HG02943 (cell line): ENCODE data around the gene TBX5.

Experiments
- ATAC-seq: cut with Tn5 transposase; IDR thresholded peaks from one replicate; pipeline ENCODE4 v1.9.1; 2021; ENCODE audit warnings: mild to moderate bottlenecking, low read depth, moderate library complexity; ENCODE audit not compliant: unreplicated experiment

The TBX5 gene

GRCh38 chr12:114434341-114434740 is 28.4 kb upstream of the TBX5 start:
- ATAC-seq: no peak

GRCh38 chr12:114431902-114432301 is 26.0 kb upstream of the TBX5 start:
- ATAC-seq: no peak

GRCh38 chr12:114430306-114430705 is 24.4 kb upstream of the TBX5 start:
- ATAC-seq: no peak

- ATAC-seq: no peak
These were observed 19.2 kb upstream of the TBX5 start for GRCh38 chr12:114425031-114425626.

GRCh38 chr12:114420944-114421335 is 15.0 kb upstream of the TBX5 start:
- ATAC-seq: no peak

GRCh38 chr12:114420182-114420943 is 14.4 kb upstream of the TBX5 start:
- ATAC-seq: no peak

DNA sequence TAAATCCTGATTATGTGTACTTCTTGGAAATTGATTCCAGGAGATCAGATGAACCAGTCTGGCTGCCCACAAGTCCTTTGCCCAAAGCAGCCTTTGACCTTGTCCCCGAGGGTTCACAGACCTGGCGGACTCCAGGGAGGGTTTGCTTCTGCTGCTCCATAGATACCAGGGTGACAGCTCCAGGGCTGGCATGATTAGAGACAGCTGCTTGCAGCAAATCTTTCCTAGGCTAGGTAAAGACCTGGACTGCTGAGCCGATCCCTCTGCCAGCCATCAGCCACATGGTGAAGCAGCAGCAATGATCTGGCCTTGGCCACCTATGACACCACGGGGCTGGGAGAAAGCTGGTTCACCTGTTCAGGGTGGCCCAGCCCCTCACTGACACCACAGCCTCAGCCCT is 10.1 kb upstream of the TBX5 start:
- no peak for ATAC-seq

- no peak for ATAC-seq
These were observed 9.6 kb upstream of the TBX5 start for GRCh38 chr12:114415525-114415868.

- ATAC-seq: no peak
These were observed 9.1 kb upstream of the TBX5 start for GRCh38 chr12:114414866-114415524.

GRCh38 chr12:114414031-114414865 is 8.3 kb upstream of the TBX5 start:
- no peak for ATAC-seq

- no peak for ATAC-seq
These were observed 7.1 kb upstream of the TBX5 start for GRCh38 chr12:114412825-114413749.

- ATAC-seq: no peak
These were observed 6.4 kb upstream of the TBX5 start for GRCh38 chr12:114412307-114412706.

GRCh38 chr12:114411071-114411837 is 5.3 kb upstream of the TBX5 start:
- no peak for ATAC-seq

GRCh38 chr12:114409852-114410600 is 4.1 kb upstream of the TBX5 start:
- ATAC-seq: no peak

DNA sequence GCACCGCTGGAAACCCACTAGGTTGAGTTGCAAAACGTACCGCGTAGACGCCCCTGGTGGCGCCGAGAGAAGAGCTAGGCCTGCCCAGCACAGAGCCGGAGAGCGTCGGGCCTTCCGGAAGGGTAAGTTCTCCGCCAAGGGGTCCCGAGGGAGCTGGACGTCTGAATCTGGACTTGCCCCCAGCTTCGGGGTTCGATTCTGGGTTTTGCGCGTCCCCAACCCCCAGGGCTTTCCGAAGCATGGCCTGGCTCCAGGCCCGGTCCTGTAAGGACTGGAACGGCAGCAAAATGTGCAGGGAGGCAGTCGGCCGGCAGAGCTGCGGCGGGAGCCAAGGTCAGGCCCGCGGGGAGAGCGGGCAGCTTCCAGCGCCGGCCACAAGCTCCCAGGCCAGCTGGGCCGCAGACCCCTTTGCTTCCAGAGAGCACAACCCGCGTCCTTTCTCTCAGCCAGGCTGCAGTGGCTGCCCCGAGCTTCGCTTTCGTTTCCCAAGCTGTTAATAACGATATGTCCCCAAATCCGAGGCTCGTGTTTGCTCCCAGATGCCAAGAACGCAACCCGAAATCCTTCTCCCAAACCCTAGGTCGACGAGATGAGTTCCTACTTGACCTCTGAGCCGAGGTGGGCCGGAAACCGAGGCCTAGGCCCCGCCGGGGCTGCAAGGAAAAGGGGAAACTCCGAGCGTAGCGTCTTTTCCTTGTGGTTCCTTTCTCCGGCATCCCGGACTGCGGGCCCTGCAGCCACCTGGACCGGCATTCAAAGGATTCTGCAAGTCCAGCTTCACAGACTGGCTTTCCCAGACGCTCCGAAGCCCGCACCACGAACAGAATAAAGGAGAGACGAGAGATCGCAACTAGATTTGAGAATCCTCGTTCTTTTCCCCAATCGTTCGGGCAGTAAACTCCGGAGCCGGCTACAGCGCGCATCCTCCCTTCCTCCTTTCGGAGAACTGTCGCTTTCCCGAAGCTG is 3.2 kb upstream of the TBX5 start:
- ATAC-seq: no peak

DNA sequence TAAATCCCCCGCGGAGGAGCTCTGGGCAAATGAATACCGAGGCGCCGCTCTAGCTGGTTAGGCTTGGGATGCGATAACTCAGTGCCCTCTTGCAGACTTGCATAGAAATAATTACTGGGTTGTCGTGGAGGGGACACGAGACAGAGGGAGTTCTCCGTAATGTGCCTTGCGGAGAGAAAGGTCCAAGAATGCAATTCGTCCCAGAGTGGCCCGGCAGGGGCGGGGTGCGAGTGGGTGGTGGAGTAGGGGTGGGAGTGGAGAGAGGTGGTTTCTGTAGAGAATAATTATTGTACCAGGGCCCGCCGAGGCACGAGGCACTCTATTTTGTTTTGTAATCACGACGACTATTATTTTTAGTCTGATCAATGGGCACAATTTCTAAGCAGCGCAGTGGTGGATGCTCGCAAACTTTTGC is 2.5 kb upstream of the TBX5 start:
- no peak for ATAC-seq

DNA sequence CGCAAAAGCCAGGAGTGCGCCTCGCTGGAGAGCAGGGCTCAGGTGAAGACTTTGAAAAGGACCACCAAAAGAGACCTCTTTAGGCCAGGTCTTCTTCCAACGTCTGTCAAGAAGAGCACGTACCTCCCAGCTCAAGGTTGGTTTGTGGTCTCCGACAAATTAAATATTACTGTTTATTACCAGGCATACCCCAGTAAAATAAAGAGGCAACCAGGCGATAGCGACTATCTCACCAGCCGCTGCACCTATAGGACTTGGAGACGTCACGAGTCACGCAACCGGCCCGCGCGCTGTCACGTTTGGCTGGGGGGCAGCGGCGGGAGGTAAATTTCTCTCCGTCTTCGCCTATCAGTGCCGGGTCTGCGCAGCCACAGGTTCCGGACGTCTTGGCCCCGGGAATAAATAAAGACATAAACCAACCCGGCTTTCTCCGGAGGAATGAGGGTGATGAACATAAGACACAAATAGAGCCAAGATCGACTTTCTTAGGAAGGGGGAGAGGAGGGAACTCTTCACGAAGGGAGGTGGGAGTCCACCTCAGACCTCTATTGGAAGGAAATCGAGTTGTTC is 2.0 kb upstream of the TBX5 start:
- no peak for ATAC-seq
